Measurements from ENCODE around the gene ADGRV1. TPM values are rescaled to one million over a fixed set of nuclear protein-coding genes. Genes with fewer than 3 reads are reported as not detected.

ADGRV1 gene
- total and polyA plus RNA-seq, 9 of the 15 experiments (the other 6 are each of a cell fraction or from before 2014, with no cell fraction given): 21.7 to 156 (median 58.2) TPM

DNA sequence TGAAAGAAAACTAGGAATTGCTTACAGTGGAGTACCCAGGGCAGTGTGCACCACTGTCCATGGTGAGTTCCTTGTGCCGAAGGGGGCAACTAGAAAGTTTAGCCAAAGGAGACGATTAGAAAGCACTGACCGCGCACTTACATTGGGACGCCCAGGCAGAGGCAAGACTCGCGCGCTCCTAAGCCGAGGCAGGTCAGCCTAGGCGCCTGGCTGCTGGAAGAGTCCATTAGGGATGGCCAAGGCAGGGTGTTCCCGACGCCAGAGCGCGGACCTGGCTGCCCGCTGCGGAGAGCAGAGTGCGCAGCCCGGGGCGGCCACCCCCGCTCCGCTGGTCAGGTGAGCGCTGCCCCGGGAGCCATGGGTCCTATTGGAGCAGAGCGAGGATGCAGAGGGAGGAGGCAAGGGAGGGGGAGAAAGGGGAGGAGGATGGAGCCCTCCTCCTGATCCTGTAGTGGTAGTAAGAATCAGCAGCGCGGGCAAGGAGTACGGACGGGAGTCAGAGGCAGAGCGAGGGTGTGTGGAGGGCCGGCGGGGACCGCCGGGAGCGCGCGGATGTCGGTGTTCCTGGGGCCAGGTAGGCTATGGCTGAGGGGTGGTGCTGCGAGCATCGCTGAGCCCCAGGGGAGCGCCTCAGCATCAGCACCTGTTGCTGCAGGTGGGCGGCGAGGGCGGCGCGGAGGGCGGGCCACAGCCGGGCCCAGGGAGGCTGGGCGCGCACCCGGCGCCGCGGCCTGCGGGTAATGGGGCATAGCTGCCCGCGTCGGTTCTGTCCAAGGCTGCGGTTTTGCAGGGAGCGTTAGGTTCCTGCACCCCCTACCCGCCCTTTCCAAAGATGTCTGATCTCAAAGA is at the start of gene ADGRV1 (continued):
- TF ChIP-seq ATF7 (IDR thresholded peaks at IDR 0.05): peak; percentile 99
- TF ChIP-seq ETV1 (tag; conservative IDR thresholded peaks at IDR 0.05; ENCODE audit: low read depth): no peak
- TF ChIP-seq POLR2G (IDR thresholded peaks at IDR 0.05; ENCODE audit: low read depth, low read length): peak; percentile 88
- TF ChIP-seq CTCFL (IDR thresholded peaks at IDR 0.05; ENCODE audit: borderline replicate concordance, insufficient read depth, low read depth, low read length, poor library complexity, severe bottlenecking): no peak
- TF ChIP-seq, protein P1, sequence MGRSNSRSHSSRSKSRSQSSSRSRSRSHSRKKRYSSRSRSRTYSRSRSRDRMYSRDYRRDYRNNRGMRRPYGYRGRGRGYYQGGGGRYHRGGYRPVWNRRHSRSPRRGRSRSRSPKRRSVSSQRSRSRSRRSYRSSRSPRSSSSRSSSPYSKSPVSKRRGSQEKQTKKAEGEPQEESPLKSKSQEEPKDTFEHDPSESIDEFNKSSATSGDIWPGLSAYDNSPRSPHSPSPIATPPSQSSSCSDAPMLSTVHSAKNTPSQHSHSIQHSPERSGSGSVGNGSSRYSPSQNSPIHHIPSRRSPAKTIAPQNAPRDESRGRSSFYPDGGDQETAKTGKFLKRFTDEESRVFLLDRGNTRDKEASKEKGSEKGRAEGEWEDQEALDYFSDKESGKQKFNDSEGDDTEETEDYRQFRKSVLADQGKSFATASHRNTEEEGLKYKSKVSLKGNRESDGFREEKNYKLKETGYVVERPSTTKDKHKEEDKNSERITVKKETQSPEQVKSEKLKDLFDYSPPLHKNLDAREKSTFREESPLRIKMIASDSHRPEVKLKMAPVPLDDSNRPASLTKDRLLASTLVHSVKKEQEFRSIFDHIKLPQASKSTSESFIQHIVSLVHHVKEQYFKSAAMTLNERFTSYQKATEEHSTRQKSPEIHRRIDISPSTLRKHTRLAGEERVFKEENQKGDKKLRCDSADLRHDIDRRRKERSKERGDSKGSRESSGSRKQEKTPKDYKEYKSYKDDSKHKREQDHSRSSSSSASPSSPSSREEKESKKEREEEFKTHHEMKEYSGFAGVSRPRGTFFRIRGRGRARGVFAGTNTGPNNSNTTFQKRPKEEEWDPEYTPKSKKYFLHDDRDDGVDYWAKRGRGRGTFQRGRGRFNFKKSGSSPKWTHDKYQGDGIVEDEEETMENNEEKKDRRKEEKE (IDR thresholded peaks at IDR 0.05; ENCODE audit: borderline replicate concordance in 1 of 2, control insufficient read depth in 1 of 2, low read depth in 2 of 2, low read length in 1 of 2): peak in 1 of 2 experiments; percentile 93; a peak in 2 of 4 replicates
- TF ChIP-seq TSC22D4 (tag; IDR thresholded peaks at IDR 0.05): no peak
- no peak for TF ChIP-seq NR3C1 (CRISPR knock-in tag; IDR thresholded peaks at IDR 0.05)
- peak; percentile 89 to 91 for TF ChIP-seq NRF1 (conservative IDR thresholded peaks at IDR 0.05 in 1 of 2, IDR thresholded peaks at IDR 0.05 in 1 of 2)
- peak; percentile 41 for TF ChIP-seq POLR2B (IDR thresholded peaks at IDR 0.05; ENCODE audit: low read depth, partially characterized antibody)
- no peak for TF ChIP-seq TEAD1 (CRISPR knock-in tag; IDR thresholded peaks at IDR 0.05)
- TF ChIP-seq, protein P2, sequence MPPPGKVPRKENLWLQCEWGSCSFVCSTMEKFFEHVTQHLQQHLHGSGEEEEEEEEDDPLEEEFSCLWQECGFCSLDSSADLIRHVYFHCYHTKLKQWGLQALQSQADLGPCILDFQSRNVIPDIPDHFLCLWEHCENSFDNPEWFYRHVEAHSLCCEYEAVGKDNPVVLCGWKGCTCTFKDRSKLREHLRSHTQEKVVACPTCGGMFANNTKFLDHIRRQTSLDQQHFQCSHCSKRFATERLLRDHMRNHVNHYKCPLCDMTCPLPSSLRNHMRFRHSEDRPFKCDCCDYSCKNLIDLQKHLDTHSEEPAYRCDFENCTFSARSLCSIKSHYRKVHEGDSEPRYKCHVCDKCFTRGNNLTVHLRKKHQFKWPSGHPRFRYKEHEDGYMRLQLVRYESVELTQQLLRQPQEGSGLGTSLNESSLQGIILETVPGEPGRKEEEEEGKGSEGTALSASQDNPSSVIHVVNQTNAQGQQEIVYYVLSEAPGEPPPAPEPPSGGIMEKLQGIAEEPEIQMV (tag; conservative IDR thresholded peaks at IDR 0.05; ENCODE audit: low read depth): peak; percentile 59; the same call in 1 of the 2 replicates
- TF ChIP-seq CUX1 (CRISPR knock-in tag; IDR thresholded peaks at IDR 0.05): no peak
- no peak for TF ChIP-seq RFX7 (CRISPR knock-in tag; IDR thresholded peaks at IDR 0.05)

Data from K562 (cell line).